T-helper 1 cell treated with Interleukin-12 subunit alpha and Interleukin-12 subunit beta and Interleukin-4 antibody, amounts not matched to agents 30 ng/mL and 1 ng/mL, for 36 hours (primary cell): ENCODE data around the gene PAQR4. TPM values are rescaled to one million over a fixed set of nuclear protein-coding genes. Genes with fewer than 3 reads are reported as not detected.
"Not testable (repeated sequence)": the region's sequence is repeated elsewhere in the genome, so short reads cannot be mapped to it uniquely, and the experiment has no call there.

ENCODE experiments used
- intact Hi-C: fragments of 100-400 bp; cut with micrococcal nuclease; formaldehyde crosslinking; loops from one replicate; pipeline ENCODE4 v1.15.1; 2024
- total RNA-seq: library from RNA; stranded (reverse); gene quantifications from 2 replicates; pipeline ENCODE4 v1.2.3, GENCODE V29; 2022

The PAQR4 gene
- total RNA-seq, 1 donor from 2014 or later: 31.9 TPM

DNA sequence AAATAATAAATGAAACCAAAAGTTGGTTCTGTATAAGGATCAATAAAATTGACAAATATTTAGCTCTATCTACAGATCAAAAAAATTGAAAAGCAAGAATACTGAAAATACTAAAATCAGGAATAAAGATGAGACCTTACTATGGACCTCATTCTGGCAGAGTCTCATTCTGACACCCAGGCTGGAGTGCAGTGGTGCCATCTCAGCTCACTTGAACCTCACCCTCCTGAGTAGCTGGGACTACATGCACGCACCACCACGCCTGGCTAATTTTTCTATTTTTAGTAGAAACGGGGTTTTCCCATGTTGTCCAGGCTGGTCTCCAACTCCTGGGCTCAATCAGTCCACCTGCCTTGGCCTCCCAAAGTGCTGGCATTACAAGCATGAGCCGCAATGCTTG, 27.1 kb upstream of the PAQR4 start:
- intact Hi-C loops: no loop called here

DNA sequence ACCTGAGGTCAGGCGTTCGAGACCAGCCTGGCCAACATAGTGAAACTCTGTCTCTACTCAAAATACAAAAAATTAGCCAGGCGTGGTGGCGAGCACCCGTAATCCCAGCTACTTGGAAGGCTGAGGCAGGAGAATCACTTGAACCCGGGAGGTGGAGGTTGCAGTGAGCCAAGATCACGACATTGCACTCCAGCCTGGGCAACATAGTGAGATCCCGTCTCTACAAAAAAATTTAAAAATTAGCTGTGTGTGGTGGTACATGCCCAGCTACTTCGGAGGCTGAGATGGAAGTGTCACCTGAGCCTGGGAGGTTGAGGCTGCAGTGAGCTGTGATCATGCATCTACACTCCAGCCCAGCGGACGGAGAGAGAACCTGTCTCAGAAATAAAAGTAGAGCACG, 25.4 kb upstream of the PAQR4 start:
- intact Hi-C loops: not testable (repeated sequence)

DNA sequence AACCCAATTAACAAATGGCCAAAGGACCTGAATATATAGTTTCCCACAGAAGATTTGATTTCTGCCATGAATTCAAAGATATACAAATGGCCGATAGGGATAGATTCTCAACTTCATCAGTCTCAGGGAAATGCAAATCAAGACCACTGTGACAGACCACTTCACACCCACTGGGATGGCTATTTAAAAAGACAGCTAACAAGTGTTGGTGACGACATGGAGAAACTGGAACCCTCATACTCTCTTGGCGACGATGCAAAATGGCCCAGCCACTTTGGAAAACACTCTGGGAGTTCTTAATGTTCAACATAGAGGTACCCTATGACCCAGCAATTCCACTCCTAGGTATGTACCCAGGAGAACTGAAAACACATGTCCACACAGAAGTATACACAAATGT, 22.5 kb upstream of the PAQR4 start:
- intact Hi-C loops: no loop called here

DNA sequence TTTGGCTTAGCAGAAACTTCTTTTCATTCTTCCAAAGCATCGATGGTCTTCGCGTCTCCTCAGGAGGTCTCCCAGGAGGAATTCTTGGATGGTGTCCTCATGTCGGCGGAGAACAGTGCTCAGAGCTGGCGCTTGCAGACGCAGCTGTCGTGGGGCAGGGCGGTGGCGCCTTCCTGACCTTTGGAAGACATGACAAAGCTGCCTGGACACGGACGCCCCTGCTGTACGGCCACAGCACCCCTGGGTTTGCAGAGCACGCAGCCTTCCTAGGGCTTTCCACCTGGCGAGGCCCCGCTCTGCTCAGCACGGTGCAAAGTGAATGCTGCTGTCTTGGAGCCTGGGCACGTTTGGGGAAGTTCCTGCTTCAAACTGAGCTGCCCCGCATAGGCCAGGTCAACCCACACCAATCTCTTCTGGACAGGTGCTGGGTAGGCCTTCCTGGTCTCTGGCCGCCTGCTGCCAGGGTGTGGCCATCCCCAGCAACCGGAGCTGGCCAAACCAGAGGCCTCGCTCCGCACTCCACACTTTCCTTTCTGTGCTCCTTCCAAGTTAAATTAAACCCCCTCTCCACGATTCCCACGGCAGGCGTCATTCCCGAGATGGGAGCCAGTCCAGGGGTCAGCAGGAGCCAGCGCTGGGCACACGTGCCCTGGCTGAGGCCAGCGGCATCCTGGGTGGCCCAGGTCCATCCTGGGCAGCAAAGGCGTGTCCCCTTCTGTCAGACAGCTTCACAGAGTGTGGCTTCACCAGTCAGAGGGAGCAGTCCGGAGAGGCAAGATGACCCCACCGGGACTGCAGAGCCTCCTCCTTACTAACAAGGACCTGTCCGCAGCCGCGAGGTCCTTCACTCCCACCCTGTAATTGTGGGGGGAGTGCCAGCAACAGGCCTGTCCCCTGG, 20.1 kb upstream of the PAQR4 start:
- intact Hi-C loops: no loop called here

GRCh38 chr16:2949705-2950352, 19.3 kb upstream of the PAQR4 start:
- intact Hi-C loops: no loop called here

DNA sequence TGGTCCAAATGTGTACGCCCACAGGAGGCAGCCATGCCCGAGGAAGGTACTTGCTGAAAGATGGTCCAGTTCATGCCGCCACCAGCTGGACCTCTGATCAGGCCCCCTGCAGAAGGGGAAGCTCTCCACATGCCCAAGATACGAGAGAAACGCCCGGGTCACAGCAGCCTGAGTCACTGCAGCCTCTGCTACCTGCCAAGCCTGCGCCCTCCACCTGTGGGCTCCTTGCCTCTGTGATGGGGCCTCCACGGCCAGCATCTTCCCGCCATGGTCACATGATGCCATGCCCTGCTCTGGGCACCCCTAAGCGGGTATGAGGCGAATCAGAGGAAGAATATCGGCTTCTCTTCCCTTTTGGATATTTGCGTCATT, 18.8 kb upstream of the PAQR4 start:
- intact Hi-C loops: no loop called here

GRCh38 chr16:2950773-2951172, 18.4 kb upstream of the PAQR4 start:
- intact Hi-C loops: no loop called here

- intact Hi-C loops: no loop called here
These were observed 16.5 kb upstream of the PAQR4 start for GRCh38 chr16:2952679-2953078.

- intact Hi-C loops: no loop called here
These were observed 15.2 kb upstream of the PAQR4 start for GRCh38 chr16:2953706-2954627.

DNA sequence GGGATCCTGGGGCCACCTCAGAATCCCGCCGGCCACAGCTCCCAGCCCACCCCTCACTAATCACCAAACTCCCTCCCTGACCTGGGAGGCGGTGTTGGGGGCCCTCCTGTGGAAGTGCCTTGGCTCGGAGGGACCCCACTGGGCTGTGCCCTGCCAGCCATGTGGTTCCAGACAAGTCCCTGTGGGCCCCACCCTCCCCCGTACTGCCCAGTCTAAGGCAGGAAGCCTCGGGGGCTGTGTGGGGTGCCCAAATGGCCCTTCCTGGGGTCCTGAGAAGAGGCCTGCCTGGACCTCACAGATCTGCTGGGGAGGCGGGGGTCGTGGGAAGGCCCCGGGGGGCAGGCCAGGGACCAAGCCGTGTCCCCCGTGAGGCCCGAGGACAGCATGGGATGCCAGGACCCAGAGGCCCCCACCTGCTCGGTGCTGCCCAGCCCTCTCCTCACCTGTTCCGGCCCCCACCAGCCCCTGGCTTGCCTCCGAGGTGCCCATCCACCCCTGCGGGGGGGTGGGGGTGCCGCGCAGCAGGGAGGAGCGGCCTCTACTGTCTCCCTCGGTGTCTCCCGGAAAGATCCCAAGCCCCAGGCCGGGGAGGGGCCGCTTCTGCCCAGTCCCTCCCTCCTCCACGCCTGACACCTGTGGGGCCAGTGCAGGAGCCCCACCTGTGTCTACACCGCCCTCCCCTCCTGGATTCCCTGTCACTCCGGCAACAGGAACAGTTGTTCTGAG, 14.3 kb upstream of the PAQR4 start:
- intact Hi-C loops: no loop called here

DNA sequence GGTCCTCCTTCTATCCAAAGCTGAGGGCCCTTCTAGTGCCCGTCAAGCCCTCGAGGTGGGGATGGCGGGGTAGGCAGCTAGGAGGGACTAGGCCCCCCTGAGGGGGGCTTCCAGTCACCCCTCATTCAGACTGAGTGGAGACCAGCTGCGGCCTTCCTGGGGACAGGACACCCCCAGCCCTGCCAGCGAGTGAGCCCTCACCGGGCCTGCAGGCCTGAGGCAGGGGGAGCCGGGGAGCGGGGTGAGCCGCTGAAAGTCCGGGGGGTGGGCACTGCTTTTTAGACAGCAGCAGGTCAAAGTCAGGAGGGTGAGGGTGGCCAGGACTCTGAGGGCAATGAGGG, 13.7 kb upstream of the PAQR4 start:
- intact Hi-C loops: no loop called here

GRCh38 chr16:2955779-2956578, 13.2 kb upstream of the PAQR4 start:
- intact Hi-C loops: no loop called here

DNA sequence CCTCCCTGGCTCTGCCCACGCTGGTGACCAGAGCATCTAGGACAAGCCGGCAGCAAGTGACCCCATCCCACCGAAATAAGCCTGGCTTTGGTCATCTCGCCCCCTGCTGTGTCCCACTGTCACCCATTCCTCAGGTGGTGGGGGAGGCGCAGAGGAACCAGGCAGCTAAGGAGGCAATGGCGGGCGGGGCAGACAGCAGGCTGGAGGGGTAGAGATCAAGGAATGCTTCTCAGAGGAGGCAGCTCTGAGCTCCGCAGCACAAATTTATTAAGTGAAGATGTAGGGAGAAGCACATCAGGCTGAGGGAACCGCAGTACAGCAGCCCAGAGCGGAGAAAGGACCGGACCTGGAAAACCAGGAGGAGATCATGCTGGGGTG, 12.6 kb upstream of the PAQR4 start:
- intact Hi-C loops: no loop called here

DNA sequence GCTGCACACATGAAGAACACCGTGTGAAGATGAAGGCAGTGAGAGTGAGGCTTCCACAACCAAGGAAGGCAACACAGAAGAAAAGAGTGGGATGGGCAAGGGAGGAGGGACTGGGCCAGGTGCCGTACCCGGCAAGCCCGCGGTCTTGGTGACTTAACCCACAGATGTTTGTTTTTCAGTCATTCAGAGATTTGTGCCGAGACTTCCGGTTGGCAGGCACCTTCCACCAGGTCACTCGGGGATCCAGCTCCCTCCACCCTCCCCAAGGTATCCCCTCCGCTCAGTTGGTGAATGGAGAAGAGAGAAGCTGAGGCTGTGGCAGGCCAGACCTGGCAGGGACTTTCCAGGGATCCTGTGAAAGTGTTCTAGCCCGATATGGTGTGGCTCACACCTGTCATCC, 9.9 kb upstream of the PAQR4 start:
- intact Hi-C loops: no loop called here

GRCh38 chr16:2960183-2961010, 8.8 kb upstream of the PAQR4 start:
- intact Hi-C loops: no loop called here

DNA sequence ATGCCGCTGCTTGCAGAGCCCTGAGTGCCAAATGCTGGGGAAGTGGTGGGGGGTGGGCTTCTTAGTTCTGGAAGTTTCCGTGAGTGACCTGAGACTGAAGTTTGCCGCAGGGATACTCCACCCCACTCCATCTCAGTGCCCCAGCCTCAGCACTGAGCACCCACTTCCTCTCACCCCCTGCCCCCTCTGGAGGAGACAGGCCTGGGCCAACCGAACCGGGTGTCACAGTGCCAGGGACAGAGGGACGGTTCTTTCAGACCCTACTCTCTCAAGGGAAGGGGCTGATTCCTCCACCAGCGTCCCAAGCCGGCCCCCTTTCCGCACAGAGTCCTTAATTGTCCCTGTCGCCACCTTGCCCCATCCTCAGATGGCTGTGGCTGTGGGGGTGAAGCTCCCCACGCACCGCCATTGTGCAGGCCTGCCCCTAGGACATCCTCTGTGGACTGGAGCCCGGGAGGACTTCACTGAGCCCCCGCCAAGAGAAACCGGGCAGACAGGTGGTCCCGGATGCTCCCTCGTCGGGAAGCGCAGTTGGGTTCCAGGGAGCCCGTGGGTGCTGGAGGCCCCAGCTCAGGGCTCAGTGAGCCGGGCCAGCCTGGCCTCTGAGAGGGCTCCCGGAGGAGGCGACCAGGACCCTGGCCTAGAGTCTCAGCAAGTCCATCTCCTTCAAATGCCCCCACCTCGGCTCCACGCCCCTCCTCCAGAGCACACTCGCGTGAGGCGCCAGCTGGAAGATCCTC, 6.6 kb upstream of the PAQR4 start:
- intact Hi-C loops: no loop called here

GRCh38 chr16:2963074-2963722, 6.0 kb upstream of the PAQR4 start:
- intact Hi-C loops: no loop called here

DNA sequence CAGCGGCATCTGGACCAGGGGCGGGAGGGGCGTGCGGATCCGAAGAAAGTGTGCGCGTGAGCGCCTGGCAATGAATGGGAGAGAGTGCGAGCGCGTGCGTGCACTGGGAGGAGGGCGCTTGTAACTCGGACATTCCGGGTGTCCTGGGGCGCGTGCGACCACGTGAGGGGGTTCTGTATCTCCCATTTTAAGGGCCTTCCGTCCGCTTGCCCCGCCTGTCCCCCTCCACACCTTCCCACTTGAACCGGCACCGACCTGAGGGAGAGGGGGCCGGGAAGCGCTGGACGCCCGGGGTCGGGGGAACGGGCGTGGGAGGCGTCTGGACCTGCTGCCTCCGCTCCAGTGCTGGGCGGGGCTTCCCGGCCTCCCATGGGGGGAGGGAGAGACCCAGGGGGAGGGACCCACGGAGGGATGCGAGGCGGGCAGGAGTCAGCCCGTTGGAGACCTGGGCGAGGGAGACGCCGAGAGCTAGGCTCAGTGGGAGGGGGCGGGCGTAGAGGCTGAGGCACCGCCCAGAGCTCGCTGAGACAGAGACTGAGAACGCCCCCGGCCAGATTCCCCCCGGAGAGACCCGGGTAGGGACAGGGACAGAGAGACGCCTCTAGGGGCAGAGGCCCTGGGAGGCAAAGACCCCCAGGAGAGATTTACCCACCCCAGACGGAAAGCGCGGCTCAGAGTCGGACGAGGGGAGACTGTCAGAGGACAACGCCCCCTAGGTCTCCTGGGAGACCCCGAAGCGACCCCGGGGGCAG, 5.2 kb upstream of the PAQR4 start, which contains the start of gene KREMEN2:
TSS of gene KREMEN2 (plus strand) at position 553 of the 752 bp plus-strand sequence. CDS start 246 bp downstream, outside the sequence.
- intact Hi-C loops: no loop called here
